Left forelimb (tissue), 1 donor: Measurements from ENCODE around the gene PTCD1.
"Not testable (repeated sequence)": the region's sequence is repeated elsewhere in the genome, so short reads cannot be mapped to it uniquely, and the experiment has no call there.

Source experiments
- DNase-seq: peaks from one replicate; pipeline ENCODE4 v3.0.0-alpha.2; 2018; ENCODE audit warnings: low spot score

PTCD1 gene

GRCh38 chr7:99387912-99388311, 50.7 kb downstream of the PTCD1 start:
- no peak for DNase-seq

- not testable (repeated sequence) for DNase-seq
Measured at GRCh38 chr7:99387239-99387635, 51.4 kb downstream of the PTCD1 start.

DNA sequence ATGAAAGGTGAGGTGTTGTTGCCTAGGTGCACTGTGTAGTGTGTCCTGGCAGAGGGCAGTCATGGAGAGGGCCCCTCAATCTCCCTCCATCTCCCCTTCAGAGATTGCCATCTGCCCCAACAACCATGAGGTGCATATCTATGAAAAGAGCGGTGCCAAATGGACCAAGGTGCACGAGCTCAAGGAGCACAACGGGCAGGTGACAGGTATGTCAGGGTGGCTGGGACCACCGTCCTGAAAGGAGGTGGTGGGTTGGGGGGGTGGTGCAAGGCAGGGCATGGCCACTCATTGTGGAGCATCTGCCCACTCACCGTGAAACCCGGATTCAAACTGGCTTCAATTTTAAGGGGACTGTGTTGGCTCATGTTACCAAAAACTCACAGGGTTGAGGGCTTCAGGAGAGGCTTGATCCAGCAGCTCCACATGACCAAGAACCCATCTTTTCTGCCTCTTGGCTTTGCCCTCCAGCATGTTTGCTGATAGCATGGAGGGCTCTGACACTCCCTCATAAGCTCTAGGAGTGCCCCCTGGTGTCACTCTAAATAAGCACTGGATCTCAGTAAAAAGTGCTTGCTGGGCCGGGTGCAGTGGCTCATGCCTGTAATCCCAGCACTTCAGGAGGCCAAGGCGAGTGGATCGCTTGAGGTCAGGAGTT, 51.9 kb downstream of the PTCD1 start:
- DNase-seq: no peak

- DNase-seq: no peak
Measured at GRCh38 chr7:99385564-99385963, 53.0 kb downstream of the PTCD1 start.

GRCh38 chr7:99384523-99384922, 54.1 kb downstream of the PTCD1 start:
- DNase-seq: no peak

GRCh38 chr7:99383791-99384370, 54.7 kb downstream of the PTCD1 start:
- no peak for DNase-seq

DNA sequence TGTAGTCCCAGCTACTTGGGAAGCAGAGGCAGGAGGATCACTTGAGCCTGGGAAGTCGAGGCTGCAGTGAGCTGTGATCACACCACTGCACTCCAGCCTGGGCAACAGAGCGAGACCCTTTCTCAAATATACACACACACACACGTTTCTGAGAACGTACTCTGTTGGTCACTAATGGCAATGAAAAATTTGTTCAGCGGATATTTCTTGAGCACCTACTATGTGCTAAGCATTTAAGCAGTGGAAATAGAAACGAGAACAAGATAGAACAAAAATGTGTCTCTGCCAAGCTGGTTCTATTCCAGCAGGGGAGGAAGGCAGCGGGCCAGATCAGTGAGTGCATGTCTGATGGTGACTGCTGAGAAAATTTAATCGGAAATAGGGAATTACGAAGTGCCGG, 55.4 kb downstream of the PTCD1 start:
- no peak for DNase-seq

DNA sequence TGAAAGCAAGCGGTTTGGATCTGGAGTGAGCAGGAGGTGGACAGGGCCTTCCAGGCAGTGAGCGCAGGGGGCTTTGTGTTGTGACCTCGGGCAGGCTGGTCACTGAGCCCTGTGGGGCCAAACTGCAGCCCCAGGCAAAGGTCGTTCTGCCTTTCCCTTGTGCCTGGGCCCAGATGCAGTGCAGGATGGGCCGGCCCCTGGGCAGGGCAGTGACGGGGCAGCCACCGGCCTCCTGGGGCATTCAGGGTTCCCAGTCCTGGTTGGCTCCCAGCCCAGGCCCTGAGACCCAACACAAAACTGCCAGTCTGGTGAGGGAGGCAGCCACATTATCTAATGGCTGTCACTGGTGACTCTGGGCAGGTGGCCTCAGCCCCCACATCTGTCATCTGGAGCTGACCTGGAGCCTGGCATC, 56.9 kb downstream of the PTCD1 start:
- DNase-seq: no peak

GRCh38 chr7:99380823-99381663, 57.6 kb downstream of the PTCD1 start:
- DNase-seq: no peak

GRCh38 chr7:99380032-99380822, 58.4 kb downstream of the PTCD1 start:
- no peak for DNase-seq

GRCh38 chr7:99379693-99380031, 58.9 kb downstream of the PTCD1 start:
- DNase-seq: not testable (repeated sequence)

DNA sequence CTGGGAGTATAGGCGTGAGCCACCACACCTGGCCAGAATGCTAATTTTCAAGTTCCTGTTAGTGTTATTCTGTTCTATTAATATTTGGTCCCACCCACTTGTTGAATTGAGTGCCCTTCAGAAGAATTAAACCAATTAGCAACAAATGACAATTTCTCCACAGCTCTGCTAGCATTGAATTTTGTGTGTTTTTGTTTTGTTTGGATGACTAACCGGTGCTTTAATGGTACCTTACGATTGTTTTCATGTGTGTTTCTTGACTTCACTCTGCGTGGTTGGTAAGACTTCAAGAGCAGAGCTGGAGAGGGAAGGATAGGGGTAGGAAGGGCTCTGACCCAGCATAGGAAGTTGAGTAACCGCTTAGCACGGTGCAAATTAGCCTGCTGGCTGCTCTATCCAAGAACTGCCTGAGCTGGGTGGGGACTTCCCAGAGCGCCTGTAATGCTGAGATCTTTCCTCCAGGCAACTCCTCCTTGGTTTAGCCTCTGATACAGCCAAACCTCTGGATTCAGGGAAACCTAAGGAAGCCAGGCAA, 59.5 kb downstream of the PTCD1 start:
- no peak for DNase-seq

DNA sequence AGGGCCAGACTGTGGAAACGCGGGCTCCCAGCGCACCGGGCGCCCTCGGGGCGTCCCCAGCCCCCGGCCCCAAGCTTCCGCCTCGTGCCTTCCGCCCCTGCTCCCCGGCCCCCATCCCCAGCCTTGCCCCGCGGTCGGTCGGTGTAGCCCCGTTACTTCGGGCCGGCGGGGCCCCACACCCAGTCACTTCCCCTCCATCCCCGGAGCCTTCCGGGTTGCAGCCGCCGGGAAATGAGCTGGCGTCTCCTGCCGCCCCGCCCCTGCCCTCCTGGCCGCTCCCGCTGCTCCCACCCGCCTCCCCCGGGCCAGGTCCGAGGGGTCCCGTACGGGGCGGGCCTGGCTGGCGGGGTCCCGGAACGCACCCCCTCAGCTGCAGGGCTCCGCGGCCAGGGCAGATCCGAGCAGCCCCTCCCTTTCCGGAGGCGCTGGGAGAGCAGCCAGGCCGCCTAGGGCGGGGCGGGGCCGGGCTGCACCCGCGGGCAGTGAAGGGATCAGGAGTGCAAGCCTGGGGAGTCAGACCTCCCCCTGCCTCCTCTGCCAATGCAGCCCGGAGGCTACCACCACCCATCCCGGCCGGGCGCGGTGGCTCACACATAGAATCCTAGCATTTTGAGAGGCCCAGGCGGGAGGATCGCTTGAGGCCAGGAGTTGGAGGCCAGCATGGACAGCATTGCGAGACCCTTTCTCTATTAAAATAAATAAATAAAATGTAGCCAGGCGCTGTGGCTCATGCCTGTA, 63.4 kb downstream of the PTCD1 start:
- DNase-seq: peak; percentile 84

DNA sequence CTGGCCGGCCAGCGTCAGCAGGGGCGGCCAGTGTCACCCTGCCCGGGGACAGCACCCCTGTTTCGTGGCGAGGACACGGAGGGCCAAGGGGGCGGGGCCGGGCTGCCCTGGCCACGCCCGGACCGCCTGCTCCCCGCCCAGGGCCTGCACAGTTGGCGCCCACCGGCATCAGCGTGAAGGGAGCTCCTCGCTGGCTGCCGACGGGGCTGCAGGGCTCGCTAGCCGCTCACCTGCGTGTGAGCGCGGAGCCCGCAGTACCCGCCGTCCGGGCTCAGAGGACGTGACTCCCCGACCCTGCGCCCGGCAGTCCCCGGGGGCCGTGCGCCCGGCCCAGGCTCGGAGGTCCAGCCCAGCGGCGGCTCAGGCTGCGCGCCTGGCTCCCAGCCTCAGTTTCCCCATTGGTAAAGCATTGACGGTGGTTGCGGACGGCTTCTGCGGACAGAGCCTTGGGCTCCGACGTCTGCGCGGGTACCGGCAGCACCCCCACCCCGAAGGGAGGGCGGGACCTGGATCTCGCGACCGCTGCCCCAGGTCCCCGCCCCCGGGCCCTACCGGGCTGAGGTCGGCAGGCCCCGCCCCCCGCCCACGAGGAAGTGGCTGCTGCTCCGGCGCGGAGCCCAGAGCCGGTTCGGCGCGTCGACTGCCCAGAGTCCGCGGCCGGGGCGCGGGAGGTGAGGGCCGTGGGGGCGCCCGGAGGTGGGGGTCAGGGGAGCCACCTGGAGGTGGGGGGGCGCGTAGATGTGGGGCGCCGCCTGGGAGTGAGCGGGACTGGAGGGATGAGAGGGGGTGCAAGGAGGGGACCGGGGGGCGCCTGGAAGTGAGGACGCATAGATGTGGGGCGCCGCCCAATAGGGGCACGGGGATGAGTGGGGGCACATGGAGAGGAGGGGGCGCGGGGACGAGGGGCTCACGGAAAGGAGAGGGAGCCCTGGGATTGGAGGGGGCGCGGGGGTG, 64.2 kb downstream of the PTCD1 start, which contains the start of gene ARPC1B:
Gene ARPC1B, plus strand, starts transcription at position 620 of the 954 bp plus-strand sequence. CDS start 10,985 bp downstream, outside the sequence.
- DNase-seq: peak; percentile 80

GRCh38 chr7:99373091-99374066, 65.2 kb downstream of the PTCD1 start:
- no peak for DNase-seq

- no peak for DNase-seq
Measured at GRCh38 chr7:99372275-99373090, 66.1 kb downstream of the PTCD1 start.

DNA sequence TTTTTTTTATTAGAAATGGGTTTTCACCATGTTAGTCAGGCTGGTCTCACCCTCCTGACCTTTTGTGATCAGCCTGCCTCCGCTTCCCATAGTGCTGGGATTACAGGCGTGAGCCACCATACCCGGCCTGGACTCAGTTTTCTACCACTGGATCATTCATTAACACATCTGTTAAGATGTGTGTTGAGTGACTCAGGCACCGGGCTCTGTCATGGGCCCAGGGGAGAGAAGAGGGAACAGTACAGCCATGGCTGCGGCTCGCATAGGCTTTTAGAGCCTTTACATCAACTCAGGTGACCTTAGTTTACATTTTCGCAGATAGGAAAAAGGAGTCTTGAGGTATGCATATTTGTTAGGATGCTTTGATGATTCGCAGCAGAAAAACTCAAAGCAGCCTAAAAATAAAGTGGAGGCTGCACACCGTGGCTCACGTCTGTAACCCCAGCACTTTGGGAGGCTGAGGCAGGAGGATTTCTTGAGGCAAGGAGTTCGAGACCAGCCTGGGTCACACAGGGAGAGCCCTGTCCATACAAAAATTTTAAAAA, 67.2 kb downstream of the PTCD1 start:
- DNase-seq: no peak
